HG02973 (cell line): ENCODE measurements around the gene PLXNB1.

ENCODE experiments used
- ATAC-seq: cut with Tn5 transposase; IDR thresholded peaks from one replicate; pipeline ENCODE4 v1.9.1; 2021; ENCODE audit warnings: moderate library complexity; ENCODE audit not compliant: unreplicated experiment

The PLXNB1 gene

GRCh38 chr3:48370333-48370713 is 59.6 kb downstream of the PLXNB1 start:
- no peak for ATAC-seq

DNA sequence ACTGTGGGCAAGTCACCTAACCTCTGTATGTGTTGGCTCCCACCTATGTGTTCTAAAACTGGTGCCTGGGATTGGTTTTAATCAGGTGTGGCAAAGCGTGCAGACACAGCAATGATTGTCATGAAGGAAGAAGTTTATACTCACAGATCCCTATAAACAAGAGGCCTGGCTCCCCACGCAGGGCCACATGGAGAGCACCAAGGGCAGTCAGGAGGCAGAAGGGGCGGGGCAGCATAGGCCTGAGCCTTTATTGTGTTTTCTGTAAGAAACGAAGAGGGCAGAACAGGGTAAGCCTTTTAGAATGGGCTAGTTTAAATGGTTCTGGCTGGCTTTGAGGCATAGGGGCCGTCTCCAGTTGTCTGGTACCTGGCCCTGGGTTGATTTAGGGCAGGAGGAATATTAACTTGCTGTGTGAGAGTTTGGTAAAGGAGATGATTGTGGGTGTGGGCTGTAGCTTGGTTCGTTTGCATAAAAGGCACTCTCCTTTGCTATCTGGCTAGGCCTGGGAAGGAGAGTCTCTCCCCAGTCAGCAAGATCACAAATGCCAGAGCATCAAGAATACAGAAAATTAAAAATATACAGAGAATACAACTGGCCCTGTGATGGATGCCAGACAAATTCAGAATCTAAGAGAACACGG is 60.1 kb downstream of the PLXNB1 start:
- no peak for ATAC-seq

DNA sequence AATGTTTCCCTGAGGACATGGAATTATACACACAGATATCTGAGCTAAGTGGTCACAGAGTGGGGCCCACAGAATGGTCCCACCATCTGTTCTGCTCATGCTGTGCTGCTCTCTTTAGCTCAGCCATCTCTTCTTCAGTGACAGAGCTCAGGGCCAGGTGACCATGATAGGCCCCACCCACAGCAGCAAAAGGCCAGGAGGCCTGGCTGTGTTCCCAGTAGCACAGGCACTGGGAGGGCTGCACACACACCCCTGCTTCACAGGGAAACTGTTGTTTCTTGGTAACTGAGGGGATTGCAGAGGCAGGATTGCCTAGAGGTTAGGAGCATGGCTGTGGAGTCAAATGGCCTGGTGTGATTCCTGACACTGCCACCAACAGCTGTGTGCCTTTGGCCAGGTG is 62.7 kb downstream of the PLXNB1 start:
- ATAC-seq = no peak

DNA sequence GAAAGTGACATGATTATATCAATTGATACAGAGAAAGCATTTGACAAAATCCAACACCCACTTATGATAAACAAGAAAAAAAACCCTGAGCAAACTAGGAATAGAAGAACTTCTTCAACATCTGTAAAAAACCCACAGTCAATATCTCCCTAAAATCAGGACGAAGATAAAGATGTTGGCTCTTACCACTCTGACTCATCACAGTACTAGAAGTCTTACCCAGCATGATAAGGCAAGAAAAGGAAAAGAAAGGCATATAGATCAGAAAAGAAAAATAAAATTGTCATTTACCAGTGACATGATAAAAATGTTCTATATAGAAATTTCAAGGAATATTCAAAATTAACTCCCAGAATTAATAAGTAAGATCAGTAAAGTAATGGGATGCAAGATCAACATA is 65.0 kb downstream of the PLXNB1 start:
- no peak for ATAC-seq

DNA sequence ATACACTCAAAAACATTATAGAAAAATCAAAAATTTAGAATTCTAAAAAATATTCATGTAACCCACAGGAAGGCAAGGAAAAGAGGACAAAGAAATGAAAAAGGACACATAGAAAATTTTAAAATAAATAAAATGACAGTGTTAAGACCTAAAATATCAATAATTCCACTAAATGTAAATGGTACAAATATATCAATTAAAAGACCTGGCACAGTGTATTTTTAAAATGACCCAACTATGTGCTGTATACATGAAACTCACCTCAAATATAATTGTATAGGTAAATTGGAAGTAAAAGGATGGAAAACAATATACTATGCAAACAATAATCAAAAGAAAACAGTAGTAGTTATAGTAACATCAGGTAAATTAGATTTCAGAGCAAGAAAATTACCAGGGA is 68.0 kb downstream of the PLXNB1 start:
- no peak for ATAC-seq

GRCh38 chr3:48356419-48356818 is 73.5 kb downstream of the PLXNB1 start:
- no peak for ATAC-seq

GRCh38 chr3:48353987-48354386 is 75.9 kb downstream of the PLXNB1 start:
- no peak for ATAC-seq
